Stimulated activated naive CD8-positive, alpha-beta T cell treated with anti-CD3 and anti-CD28 coated beads, Interleukin-15, Interleukin-2, amounts not matched to agents 100 ng/mL and 50 ng/mL, for 24 hours (primary cell): ENCODE data around the gene PCSK6.
"Not testable (repeated sequence)": the region's sequence is repeated elsewhere in the genome, so short reads cannot be mapped to it uniquely, and the experiment has no call there.

Source experiments
- H3K27ac Mint-ChIP-seq: one replicate; pipeline ENCODE4 v1.8.0; 2021; ENCODE audit warnings: mild to moderate bottlenecking, mixed read lengths
- H3K27me3 Mint-ChIP-seq: one replicate; pipeline ENCODE4 v1.8.0; 2021; ENCODE audit warnings: mixed read lengths
- H3K36me3 Mint-ChIP-seq: one replicate; pipeline ENCODE4 v1.8.0; 2021; ENCODE audit warnings: low read depth, mixed read lengths
- H3K4me1 Mint-ChIP-seq: one replicate; pipeline ENCODE4 v1.8.0; 2021; ENCODE audit warnings: low read depth, mixed read lengths
- H3K4me3 Mint-ChIP-seq: one replicate; pipeline ENCODE4 v1.8.0; 2021; ENCODE audit warnings: mild to moderate bottlenecking, mixed read lengths
- H3K9me3 Mint-ChIP-seq: one replicate; pipeline ENCODE4 v1.8.0; 2021; ENCODE audit warnings: mixed read lengths

The PCSK6 gene

GRCh38 chr15:101474233-101474632 is 15.3 kb downstream of the PCSK6 start:
- H3K9me3 Mint-ChIP-seq: no peaks in the 10 kb centered on the region
- H3K36me3 Mint-ChIP-seq: no peaks in the 10 kb centered on the region
- H3K27me3 Mint-ChIP-seq: peaks cover 20% of the 10 kb centered on the region
- no peak overlapping the region for H3K27ac Mint-ChIP-seq
- H3K4me3 Mint-ChIP-seq: no peak overlapping the region
- H3K4me1 Mint-ChIP-seq: no peaks in the 10 kb centered on the region

GRCh38 chr15:101472033-101472432 is 17.5 kb downstream of the PCSK6 start:
- Mint-ChIP-seq H3K9me3 (no peaks in the 10 kb centered on the region), H3K27ac (no peak overlapping the region), H3K27me3 (peaks cover 21% of the 10 kb centered on the region), H3K36me3 (no peaks in the 10 kb centered on the region), H3K4me3 (no peak overlapping the region), H3K4me1 (no peaks in the 10 kb centered on the region)

GRCh38 chr15:101470548-101471239 is 18.8 kb downstream of the PCSK6 start:
- Mint-ChIP-seq H3K4me1 (no peaks in the 10 kb centered on the region), H3K27me3 (peaks cover 29% of the 10 kb centered on the region), H3K9me3 (peaks cover 6% of the 10 kb centered on the region), H3K4me3 (no peak overlapping the region), H3K36me3 (no peaks in the 10 kb centered on the region), H3K27ac (no peak overlapping the region)

GRCh38 chr15:101469520-101470288 is 19.8 kb downstream of the PCSK6 start:
- Mint-ChIP-seq H3K27ac (no peak overlapping the region), H3K4me1 (no peaks in the 10 kb centered on the region), H3K9me3 (peaks cover 8% of the 10 kb centered on the region), H3K4me3 (no peak overlapping the region), H3K27me3 (peaks cover 34% of the 10 kb centered on the region), H3K36me3 (no peaks in the 10 kb centered on the region)

- H3K27me3 Mint-ChIP-seq: peaks cover 42% of the 10 kb centered on the region
- H3K27ac Mint-ChIP-seq: no peak overlapping the region
- no peak overlapping the region for H3K4me3 Mint-ChIP-seq
- H3K4me1 Mint-ChIP-seq: peaks cover 6% of the 10 kb centered on the region
- peaks cover 8% of the 10 kb centered on the region for H3K9me3 Mint-ChIP-seq
- no peaks in the 10 kb centered on the region for H3K36me3 Mint-ChIP-seq
These were observed 23.3 kb downstream of the PCSK6 start for GRCh38 chr15:101466188-101466587.

- Mint-ChIP-seq H3K36me3 (no peaks in the 10 kb centered on the region), H3K9me3 (peaks cover 8% of the 10 kb centered on the region), H3K27me3 (peaks cover 37% of the 10 kb centered on the region), H3K27ac (no peak overlapping the region), H3K4me1 (peaks cover 17% of the 10 kb centered on the region), H3K4me3 (no peak overlapping the region)
These were observed 24.4 kb downstream of the PCSK6 start for GRCh38 chr15:101464999-101465669.

- Mint-ChIP-seq H3K4me3 (no peak overlapping the region), H3K4me1 (peaks cover 17% of the 10 kb centered on the region), H3K27ac (no peak overlapping the region), H3K9me3 (peaks cover 8% of the 10 kb centered on the region), H3K27me3 (peaks cover 33% of the 10 kb centered on the region), H3K36me3 (no peaks in the 10 kb centered on the region)
These were observed 25.1 kb downstream of the PCSK6 start for GRCh38 chr15:101464256-101464998.

GRCh38 chr15:101463696-101464095 is 25.8 kb downstream of the PCSK6 start:
- H3K4me3 Mint-ChIP-seq, H3K9me3 Mint-ChIP-seq, H3K36me3 Mint-ChIP-seq, H3K27ac Mint-ChIP-seq: not testable (repeated sequence)
- H3K4me1 Mint-ChIP-seq: peaks cover 17% of the 10 kb centered on the region
- H3K27me3 Mint-ChIP-seq: peaks cover 32% of the 10 kb centered on the region

- peaks cover 17% of the 10 kb centered on the region for H3K4me1 Mint-ChIP-seq
- no peak overlapping the region for H3K27ac Mint-ChIP-seq
- H3K9me3 Mint-ChIP-seq: peaks cover 8% of the 10 kb centered on the region
- no peak overlapping the region for H3K4me3 Mint-ChIP-seq
- H3K36me3 Mint-ChIP-seq: no peaks in the 10 kb centered on the region
- H3K27me3 Mint-ChIP-seq: peaks cover 28% of the 10 kb centered on the region
These were observed 26.2 kb downstream of the PCSK6 start for GRCh38 chr15:101463270-101463669.

GRCh38 chr15:101461097-101461496 is 28.4 kb downstream of the PCSK6 start:
- peaks cover 17% of the 10 kb centered on the region for H3K4me1 Mint-ChIP-seq
- H3K9me3 Mint-ChIP-seq: peaks cover 6% of the 10 kb centered on the region
- H3K27me3 Mint-ChIP-seq: peaks cover 23% of the 10 kb centered on the region
- H3K4me3 Mint-ChIP-seq: no peak overlapping the region
- H3K27ac Mint-ChIP-seq: peak overlapping the region; percentile 51
- no peaks in the 10 kb centered on the region for H3K36me3 Mint-ChIP-seq

- Mint-ChIP-seq H3K36me3 (no peaks in the 10 kb centered on the region), H3K27me3 (peaks cover 23% of the 10 kb centered on the region), H3K9me3 (no peaks in the 10 kb centered on the region), H3K4me1 (peaks cover 17% of the 10 kb centered on the region), H3K4me3 (no peak overlapping the region), H3K27ac (no peak overlapping the region)
These were observed 29.8 kb downstream of the PCSK6 start for GRCh38 chr15:101459579-101460300.

- H3K36me3 Mint-ChIP-seq: no peaks in the 10 kb centered on the region
- no peaks in the 10 kb centered on the region for H3K9me3 Mint-ChIP-seq
- H3K4me3 Mint-ChIP-seq: no peak overlapping the region
- peaks cover 23% of the 10 kb centered on the region for H3K27me3 Mint-ChIP-seq
- H3K4me1 Mint-ChIP-seq: peaks cover 17% of the 10 kb centered on the region
- no peak overlapping the region for H3K27ac Mint-ChIP-seq
These were observed 30.5 kb downstream of the PCSK6 start for GRCh38 chr15:101458908-101459578.

- H3K27ac Mint-ChIP-seq: no peak overlapping the region
- no peak overlapping the region for H3K4me3 Mint-ChIP-seq
- no peaks in the 10 kb centered on the region for H3K9me3 Mint-ChIP-seq
- H3K4me1 Mint-ChIP-seq: peaks cover 17% of the 10 kb centered on the region
- peaks cover 24% of the 10 kb centered on the region for H3K27me3 Mint-ChIP-seq
- no peaks in the 10 kb centered on the region for H3K36me3 Mint-ChIP-seq
These were observed 31.2 kb downstream of the PCSK6 start for GRCh38 chr15:101458158-101458900.
